Measurements from ENCODE around the gene CDAN1.

The CDAN1 gene

DNA sequence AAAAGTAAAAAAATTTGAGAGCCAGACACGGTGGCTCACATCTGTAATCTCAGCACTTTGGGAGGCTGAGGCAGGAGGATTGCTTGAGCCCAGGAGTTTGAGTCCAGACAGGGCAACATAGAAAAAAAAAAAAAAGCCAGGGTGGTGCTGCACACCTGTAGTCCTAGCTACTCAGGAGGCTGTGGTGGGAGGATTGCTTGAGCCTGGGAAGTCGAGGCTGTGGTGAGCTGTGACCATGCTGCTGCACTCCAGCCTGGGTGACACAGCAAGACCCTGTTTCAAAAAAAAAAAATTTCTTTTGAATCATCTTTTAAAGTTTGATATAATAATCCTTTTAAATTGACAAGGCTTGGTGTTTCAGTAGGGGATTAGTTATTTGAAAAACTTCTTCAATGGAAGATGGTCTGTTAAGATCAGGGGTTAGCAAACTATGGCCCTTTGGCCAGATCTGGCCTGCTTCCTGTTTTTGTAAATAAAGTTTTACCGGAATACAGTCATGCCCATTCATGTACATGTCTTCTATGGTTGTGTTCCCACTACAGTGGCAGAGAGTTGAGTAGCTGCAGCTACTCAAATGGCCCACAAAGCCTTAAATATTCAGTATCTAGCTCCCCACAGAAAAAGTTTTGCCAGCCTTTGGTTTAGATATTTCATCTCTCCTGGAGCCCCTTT is 28.9 kb downstream of the CDAN1 start:
- no peak overlapping the region for H3K4me3 ChIP-seq (ENCODE audit: low read depth, low read length)
- H3K36me3 ChIP-seq (ENCODE audit: control insufficient read depth, insufficient read depth, low read length) = no peaks in the 10 kb centered on the region
- H3K9me3 ChIP-seq (ENCODE audit: control insufficient read depth, insufficient read depth, low read length) = no peaks in the 10 kb centered on the region
- H3K4me1 ChIP-seq (ENCODE audit: control insufficient read depth, insufficient read depth, low read length) = no peaks in the 10 kb centered on the region
- no peak overlapping the region for H3K9ac ChIP-seq (ENCODE audit: low read depth, low read length)
- no peak overlapping the region for H3K27ac ChIP-seq (ENCODE audit: low read depth, low read length)
- H3K27me3 ChIP-seq (ENCODE audit: control insufficient read depth, insufficient read depth, low read length) = no peaks in the 10 kb centered on the region

DNA sequence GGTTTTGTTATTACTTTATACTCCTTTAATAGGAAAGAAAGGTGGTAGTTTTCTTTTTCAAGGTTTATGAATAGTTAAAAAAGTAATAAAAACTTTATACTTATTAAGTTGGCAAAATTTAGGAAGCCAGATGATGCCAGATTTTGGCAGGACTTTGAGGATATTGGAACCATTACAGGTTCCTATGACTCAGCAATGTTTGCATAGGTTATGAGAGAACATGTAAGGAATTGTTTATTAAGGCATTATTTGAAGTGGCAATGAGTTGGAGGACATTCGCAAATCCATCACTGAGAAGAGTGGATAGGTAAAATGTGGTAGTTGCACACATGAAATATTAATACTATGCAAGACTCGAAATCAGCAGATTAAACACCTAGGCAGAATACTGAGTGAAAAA is 29.9 kb downstream of the CDAN1 start:
- Histone ChIP-seq H3K27ac (ENCODE audit: low read depth, low read length) (no peak overlapping the region), H3K36me3 (ENCODE audit: control insufficient read depth, insufficient read depth, low read length) (no peaks in the 10 kb centered on the region), H3K9me3 (ENCODE audit: control insufficient read depth, insufficient read depth, low read length) (no peaks in the 10 kb centered on the region), H3K4me3 (ENCODE audit: low read depth, low read length) (no peak overlapping the region), H3K4me1 (ENCODE audit: control insufficient read depth, insufficient read depth, low read length) (no peaks in the 10 kb centered on the region), H3K9ac (ENCODE audit: low read depth, low read length) (no peak overlapping the region), H3K27me3 (ENCODE audit: control insufficient read depth, insufficient read depth, low read length) (no peaks in the 10 kb centered on the region)

DNA sequence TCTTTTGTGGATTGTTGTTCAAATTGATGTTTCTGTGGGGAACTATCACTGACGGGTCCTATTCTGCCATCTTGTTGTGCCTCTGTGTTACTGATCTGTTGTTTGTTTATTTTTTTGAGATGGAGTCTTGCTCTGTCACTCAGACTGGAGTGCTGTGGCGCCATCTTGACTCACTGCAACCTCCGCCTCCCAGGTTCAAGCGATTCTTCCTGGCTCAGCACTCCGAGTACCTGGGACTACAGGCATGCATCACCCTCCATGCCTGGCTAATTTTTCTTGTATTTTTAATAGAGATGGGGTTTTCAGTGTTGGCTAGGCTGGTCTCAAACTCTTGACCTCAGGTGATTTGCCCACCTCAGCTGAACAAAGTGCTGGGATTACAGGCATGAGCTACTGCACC is 31.6 kb downstream of the CDAN1 start:
- Histone ChIP-seq H3K4me3 (ENCODE audit: low read depth, low read length) (no peak overlapping the region), H3K4me1 (ENCODE audit: control insufficient read depth, insufficient read depth, low read length) (no peaks in the 10 kb centered on the region), H3K36me3 (ENCODE audit: control insufficient read depth, insufficient read depth, low read length) (no peaks in the 10 kb centered on the region), H3K27me3 (ENCODE audit: control insufficient read depth, insufficient read depth, low read length) (no peaks in the 10 kb centered on the region), H3K9me3 (ENCODE audit: control insufficient read depth, insufficient read depth, low read length) (no peaks in the 10 kb centered on the region), H3K9ac (ENCODE audit: low read depth, low read length) (no peak overlapping the region), H3K27ac (ENCODE audit: low read depth, low read length) (no peak overlapping the region)

DNA sequence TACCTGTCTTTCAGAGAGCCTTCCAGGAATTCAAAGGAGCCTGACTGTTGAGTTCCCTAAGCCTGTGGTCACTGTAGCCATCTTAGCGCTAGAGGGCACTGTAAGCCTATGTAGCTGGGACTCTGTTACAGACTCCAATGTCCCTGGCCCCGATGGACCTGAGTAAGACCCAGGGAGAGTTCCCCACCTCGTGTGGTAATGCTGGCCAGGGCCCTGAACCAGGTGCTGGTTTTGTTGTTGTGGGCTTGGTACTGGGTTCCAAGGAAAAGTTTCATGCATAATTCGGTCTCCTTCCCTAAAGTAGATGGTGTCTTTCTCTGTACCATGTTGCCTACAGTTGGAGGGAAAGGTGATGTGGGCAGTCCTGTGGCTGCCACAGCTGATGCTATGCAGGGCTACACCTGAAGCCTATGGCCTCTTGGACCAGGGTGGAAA is 32.4 kb downstream of the CDAN1 start:
- no peaks in the 10 kb centered on the region for H3K4me1 ChIP-seq (ENCODE audit: control insufficient read depth, insufficient read depth, low read length)
- H3K36me3 ChIP-seq (ENCODE audit: control insufficient read depth, insufficient read depth, low read length) = no peaks in the 10 kb centered on the region
- H3K9ac ChIP-seq (ENCODE audit: low read depth, low read length) = no peak overlapping the region
- no peak overlapping the region for H3K27ac ChIP-seq (ENCODE audit: low read depth, low read length)
- no peaks in the 10 kb centered on the region for H3K27me3 ChIP-seq (ENCODE audit: control insufficient read depth, insufficient read depth, low read length)
- H3K4me3 ChIP-seq (ENCODE audit: low read depth, low read length) = no peak overlapping the region
- no peaks in the 10 kb centered on the region for H3K9me3 ChIP-seq (ENCODE audit: control insufficient read depth, insufficient read depth, low read length)

DNA sequence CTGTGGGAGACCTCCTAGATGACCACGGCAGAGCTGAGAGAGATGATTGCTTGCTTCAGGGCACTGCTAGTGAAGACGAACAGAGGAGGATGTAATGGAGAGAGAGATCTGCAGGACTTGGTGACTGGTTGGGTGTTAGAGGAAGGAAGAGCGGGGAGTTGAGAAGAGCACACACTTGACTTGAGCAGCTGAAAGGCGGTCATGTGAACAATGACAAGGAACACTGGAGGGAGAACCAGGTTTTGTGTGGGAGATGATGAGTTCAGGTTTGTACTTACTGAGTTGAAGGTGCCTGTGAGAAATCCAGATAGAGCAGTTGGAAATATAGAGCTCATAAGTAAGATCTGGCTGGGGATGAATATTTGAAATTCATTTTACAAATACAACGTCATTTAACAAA is 40.3 kb downstream of the CDAN1 start:
- no peaks in the 10 kb centered on the region for H3K36me3 ChIP-seq (ENCODE audit: control insufficient read depth, insufficient read depth, low read length)
- H3K27ac ChIP-seq (ENCODE audit: low read depth, low read length) = no peak overlapping the region
- H3K4me3 ChIP-seq (ENCODE audit: low read depth, low read length) = no peak overlapping the region
- no peaks in the 10 kb centered on the region for H3K27me3 ChIP-seq (ENCODE audit: control insufficient read depth, insufficient read depth, low read length)
- no peaks in the 10 kb centered on the region for H3K9me3 ChIP-seq (ENCODE audit: control insufficient read depth, insufficient read depth, low read length)
- no peak overlapping the region for H3K9ac ChIP-seq (ENCODE audit: low read depth, low read length)
- no peaks in the 10 kb centered on the region for H3K4me1 ChIP-seq (ENCODE audit: control insufficient read depth, insufficient read depth, low read length)

DNA sequence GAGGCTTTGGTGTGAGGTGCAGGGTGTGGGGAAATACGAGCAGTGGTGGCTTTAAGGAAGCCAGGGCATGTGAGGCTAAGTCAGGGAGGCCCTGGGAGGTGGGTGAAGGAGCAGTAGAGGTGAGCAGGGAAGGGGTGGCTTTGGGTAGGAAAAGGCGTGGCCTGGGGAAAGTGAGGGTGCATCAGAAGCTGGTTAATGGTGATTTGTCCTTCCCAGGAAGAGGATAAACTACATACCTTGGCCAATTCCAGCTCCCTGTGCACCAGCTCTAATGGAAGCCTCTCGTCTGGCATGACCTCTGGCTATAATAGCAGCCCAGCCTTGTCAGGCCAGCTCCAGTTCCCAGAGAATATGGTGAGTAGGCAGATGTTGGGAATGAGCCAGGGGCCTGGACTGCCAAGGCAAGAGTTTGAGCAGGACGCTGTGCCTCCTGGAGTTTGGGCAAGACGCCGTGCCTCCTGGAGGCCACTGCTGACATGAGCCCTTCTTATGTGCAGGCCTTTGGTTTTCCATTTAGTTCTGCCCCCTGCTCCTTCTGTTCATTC is 41.3 kb downstream of the CDAN1 start:
- no peak overlapping the region for H3K9ac ChIP-seq (ENCODE audit: low read depth, low read length)
- H3K27ac ChIP-seq (ENCODE audit: low read depth, low read length) = no peak overlapping the region
- H3K9me3 ChIP-seq (ENCODE audit: control insufficient read depth, insufficient read depth, low read length) = no peaks in the 10 kb centered on the region
- H3K4me3 ChIP-seq (ENCODE audit: low read depth, low read length) = no peak overlapping the region
- no peaks in the 10 kb centered on the region for H3K36me3 ChIP-seq (ENCODE audit: control insufficient read depth, insufficient read depth, low read length)
- no peaks in the 10 kb centered on the region for H3K4me1 ChIP-seq (ENCODE audit: control insufficient read depth, insufficient read depth, low read length)
- H3K27me3 ChIP-seq (ENCODE audit: control insufficient read depth, insufficient read depth, low read length) = no peaks in the 10 kb centered on the region

DNA sequence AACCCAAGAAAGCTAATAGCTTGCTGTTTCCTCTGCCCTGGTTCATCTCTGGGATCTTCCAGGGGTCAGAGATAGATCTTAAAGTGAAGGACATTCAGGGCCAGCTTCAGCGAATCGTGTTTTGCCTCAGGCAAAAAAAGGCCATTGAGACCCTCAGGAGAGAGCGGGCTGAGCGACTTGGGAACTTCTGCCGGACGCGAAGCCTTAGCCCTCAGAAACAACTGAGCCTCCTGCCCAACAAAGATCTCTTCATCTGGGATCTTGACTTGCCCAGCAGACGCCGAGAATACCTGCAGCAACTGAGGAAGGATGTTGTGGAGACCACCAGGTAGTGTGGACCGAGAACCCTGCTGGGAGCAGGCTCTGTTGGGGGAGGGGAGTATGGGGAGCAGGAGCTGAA is 42.5 kb downstream of the CDAN1 start:
- no peaks in the 10 kb centered on the region for H3K27me3 ChIP-seq (ENCODE audit: control insufficient read depth, insufficient read depth, low read length)
- H3K9ac ChIP-seq (ENCODE audit: low read depth, low read length) = no peak overlapping the region
- no peaks in the 10 kb centered on the region for H3K36me3 ChIP-seq (ENCODE audit: control insufficient read depth, insufficient read depth, low read length)
- no peak overlapping the region for H3K27ac ChIP-seq (ENCODE audit: low read depth, low read length)
- no peaks in the 10 kb centered on the region for H3K9me3 ChIP-seq (ENCODE audit: control insufficient read depth, insufficient read depth, low read length)
- H3K4me3 ChIP-seq (ENCODE audit: low read depth, low read length) = no peak overlapping the region
- H3K4me1 ChIP-seq (ENCODE audit: control insufficient read depth, insufficient read depth, low read length) = no peaks in the 10 kb centered on the region

DNA sequence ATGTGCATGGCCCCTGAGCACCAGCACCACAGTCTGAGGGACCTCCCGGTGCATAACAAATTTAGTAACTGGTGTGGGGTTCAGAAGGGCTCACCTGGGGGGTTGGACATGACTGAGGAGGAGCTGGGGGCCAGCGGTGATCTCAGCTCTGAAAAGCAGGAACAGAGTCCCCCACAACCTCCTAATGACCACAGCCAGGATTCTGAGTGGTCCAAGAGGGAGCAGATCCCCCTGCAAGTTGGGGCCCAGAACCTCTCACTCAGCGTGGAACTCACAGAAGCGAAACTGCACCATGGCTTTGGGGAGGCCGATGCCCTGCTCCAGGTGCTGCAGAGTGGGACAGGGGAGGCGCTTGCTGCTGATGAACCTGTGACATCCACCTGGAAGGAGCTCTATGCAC is 43.0 kb downstream of the CDAN1 start:
- H3K27ac ChIP-seq (ENCODE audit: low read depth, low read length) = no peak overlapping the region
- H3K9ac ChIP-seq (ENCODE audit: low read depth, low read length) = no peak overlapping the region
- no peaks in the 10 kb centered on the region for H3K36me3 ChIP-seq (ENCODE audit: control insufficient read depth, insufficient read depth, low read length)
- H3K9me3 ChIP-seq (ENCODE audit: control insufficient read depth, insufficient read depth, low read length) = no peaks in the 10 kb centered on the region
- H3K4me3 ChIP-seq (ENCODE audit: low read depth, low read length) = no peak overlapping the region
- H3K27me3 ChIP-seq (ENCODE audit: control insufficient read depth, insufficient read depth, low read length) = no peaks in the 10 kb centered on the region
- H3K4me1 ChIP-seq (ENCODE audit: control insufficient read depth, insufficient read depth, low read length) = no peaks in the 10 kb centered on the region

DNA sequence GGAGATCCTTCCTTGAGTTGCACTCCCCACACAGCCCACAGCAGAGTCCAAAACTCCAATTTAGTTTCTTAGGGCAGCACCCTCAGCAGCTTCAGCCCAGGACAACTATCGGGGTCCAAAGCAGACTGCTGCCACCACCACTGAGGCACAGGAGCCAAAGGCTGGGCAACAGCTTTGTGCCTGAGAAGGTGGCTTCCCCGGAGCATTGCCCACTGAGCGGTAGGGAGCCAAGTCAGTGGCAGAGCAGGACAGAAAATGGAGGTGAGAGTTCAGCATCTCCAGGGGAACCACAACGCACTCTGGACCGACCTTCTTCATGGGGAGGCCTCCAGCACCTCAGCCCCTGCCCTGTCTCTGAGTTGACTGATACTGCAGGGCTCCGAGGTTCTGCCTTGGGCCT is 43.4 kb downstream of the CDAN1 start:
- no peaks in the 10 kb centered on the region for H3K4me1 ChIP-seq (ENCODE audit: control insufficient read depth, insufficient read depth, low read length)
- no peak overlapping the region for H3K27ac ChIP-seq (ENCODE audit: low read depth, low read length)
- no peak overlapping the region for H3K4me3 ChIP-seq (ENCODE audit: low read depth, low read length)
- no peaks in the 10 kb centered on the region for H3K27me3 ChIP-seq (ENCODE audit: control insufficient read depth, insufficient read depth, low read length)
- no peak overlapping the region for H3K9ac ChIP-seq (ENCODE audit: low read depth, low read length)
- H3K9me3 ChIP-seq (ENCODE audit: control insufficient read depth, insufficient read depth, low read length) = no peaks in the 10 kb centered on the region
- H3K36me3 ChIP-seq (ENCODE audit: control insufficient read depth, insufficient read depth, low read length) = no peaks in the 10 kb centered on the region

DNA sequence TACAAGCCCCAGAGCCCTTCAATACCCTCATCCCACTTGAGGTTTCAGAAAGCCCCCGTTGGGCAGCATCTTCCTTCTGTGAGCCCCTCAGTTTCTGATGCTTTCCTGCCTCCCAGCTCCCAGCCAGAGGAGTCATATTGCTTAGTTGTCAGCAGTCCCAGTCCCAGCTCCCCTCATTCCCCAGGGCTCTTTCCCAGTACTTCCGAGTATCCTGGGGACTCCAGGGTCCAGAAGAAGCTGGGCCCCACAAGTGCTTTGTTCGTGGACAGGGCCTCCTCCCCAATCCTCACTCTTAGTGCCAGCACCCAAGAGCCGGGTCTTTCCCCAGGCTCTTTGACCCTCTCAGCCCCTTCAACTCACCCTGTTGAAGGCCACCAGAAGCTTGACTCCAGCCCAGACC is 43.9 kb downstream of the CDAN1 start:
- Histone ChIP-seq H3K9ac (ENCODE audit: low read depth, low read length) (no peak overlapping the region), H3K9me3 (ENCODE audit: control insufficient read depth, insufficient read depth, low read length) (no peaks in the 10 kb centered on the region), H3K27ac (ENCODE audit: low read depth, low read length) (no peak overlapping the region), H3K4me3 (ENCODE audit: low read depth, low read length) (no peak overlapping the region), H3K27me3 (ENCODE audit: control insufficient read depth, insufficient read depth, low read length) (no peaks in the 10 kb centered on the region), H3K4me1 (ENCODE audit: control insufficient read depth, insufficient read depth, low read length) (no peaks in the 10 kb centered on the region), H3K36me3 (ENCODE audit: control insufficient read depth, insufficient read depth, low read length) (no peaks in the 10 kb centered on the region)

DNA sequence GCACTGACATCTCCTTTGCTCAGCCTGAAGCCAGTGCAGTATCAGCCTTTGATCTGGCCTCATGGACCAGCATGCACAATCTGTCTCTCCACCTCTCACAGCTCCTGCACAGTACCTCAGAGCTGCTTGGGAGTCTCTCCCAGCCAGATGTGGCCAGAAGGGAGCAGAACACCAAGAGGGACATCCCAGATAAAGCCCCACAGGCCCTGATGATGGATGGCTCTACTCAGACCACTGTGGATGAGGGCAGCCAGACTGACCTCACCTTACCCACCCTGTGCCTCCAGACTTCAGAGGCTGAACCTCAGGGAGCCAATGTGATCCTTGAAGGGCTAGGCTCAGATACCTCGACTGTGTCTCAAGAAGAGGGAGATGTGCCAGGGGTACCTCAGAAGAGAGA is 44.4 kb downstream of the CDAN1 start:
- H3K4me3 ChIP-seq (ENCODE audit: low read depth, low read length) = no peak overlapping the region
- no peak overlapping the region for H3K27ac ChIP-seq (ENCODE audit: low read depth, low read length)
- no peaks in the 10 kb centered on the region for H3K27me3 ChIP-seq (ENCODE audit: control insufficient read depth, insufficient read depth, low read length)
- H3K9me3 ChIP-seq (ENCODE audit: control insufficient read depth, insufficient read depth, low read length) = no peaks in the 10 kb centered on the region
- no peak overlapping the region for H3K9ac ChIP-seq (ENCODE audit: low read depth, low read length)
- H3K36me3 ChIP-seq (ENCODE audit: control insufficient read depth, insufficient read depth, low read length) = no peaks in the 10 kb centered on the region
- H3K4me1 ChIP-seq (ENCODE audit: control insufficient read depth, insufficient read depth, low read length) = no peaks in the 10 kb centered on the region

All from HUES48 (cell line).